Muscle of leg (tissue), 11 donors: ENCODE measurements around the gene ATAD3C. TPM values are rescaled to one million over a fixed set of nuclear protein-coding genes. Genes with fewer than 3 reads are reported as not detected.

Experiments
- DNase-seq: peaks from one replicate; pipeline ENCODE4 v3.0.0; 2013
- H3K27ac ChIP-seq: one replicate; pipeline ENCODE4 v1.5.1; 2013; ENCODE audit warnings: mild to moderate bottlenecking, low read length, control low read depth
- H3K27me3 ChIP-seq: one replicate; pipeline ENCODE4 v1.6.1; 2013; ENCODE audit warnings: low read length; ENCODE audit not compliant: control insufficient read depth, insufficient read depth
- H3K36me3 ChIP-seq: one replicate; pipeline ENCODE4 v1.6.1; 2013; ENCODE audit warnings: low read length; ENCODE audit not compliant: control insufficient read depth, insufficient read depth
- H3K4me1 ChIP-seq: one replicate; pipeline ENCODE4 v1.6.1; 2013; ENCODE audit warnings: low read length; ENCODE audit not compliant: control insufficient read depth, insufficient read depth
- H3K4me3 ChIP-seq: one replicate; pipeline ENCODE4 v1.5.1; 2013; ENCODE audit warnings: low read length, control low read depth
- H3K9me3 ChIP-seq: replicated peaks from 2 replicates; pipeline ENCODE4 v1.6.1; 2013; ENCODE audit warnings: low read depth, low read length; ENCODE audit not compliant: control insufficient read depth
- WGBS: methylation state at CpG from one replicate; pipeline ENCODE4 v1.1.5; 2013; ENCODE audit warnings: missing lambda C conversion rate; ENCODE audit not compliant: insufficient coverage; 5-methylcytosine and 5-hydroxymethylcytosine counted together
- polyA plus RNA-seq, 8 donors: library from polyadenylated mRNA; unstranded; fragments of 120-200 nt; gene quantifications; one replicate each; pipeline versions ENCODE4 v1.2.1 to v1.2.3, GENCODE V29; 2013; ENCODE audit warnings: inconsistent platforms in 1 of 8, low replicate concordance in 1 of 8; ENCODE audit not compliant: insufficient read length in 8 of 8, insufficient read depth in 1 of 8
- total RNA-seq: library from RNA; stranded (reverse); fragments of 120-200 nt; gene quantifications from one replicate; pipeline ENCODE4 v1.2.4, GENCODE V29; 2013

The ATAD3C gene
- total and polyA plus RNA-seq, 9 donors, result 0.22 to 1.2 (median 0.35) TPM

DNA sequence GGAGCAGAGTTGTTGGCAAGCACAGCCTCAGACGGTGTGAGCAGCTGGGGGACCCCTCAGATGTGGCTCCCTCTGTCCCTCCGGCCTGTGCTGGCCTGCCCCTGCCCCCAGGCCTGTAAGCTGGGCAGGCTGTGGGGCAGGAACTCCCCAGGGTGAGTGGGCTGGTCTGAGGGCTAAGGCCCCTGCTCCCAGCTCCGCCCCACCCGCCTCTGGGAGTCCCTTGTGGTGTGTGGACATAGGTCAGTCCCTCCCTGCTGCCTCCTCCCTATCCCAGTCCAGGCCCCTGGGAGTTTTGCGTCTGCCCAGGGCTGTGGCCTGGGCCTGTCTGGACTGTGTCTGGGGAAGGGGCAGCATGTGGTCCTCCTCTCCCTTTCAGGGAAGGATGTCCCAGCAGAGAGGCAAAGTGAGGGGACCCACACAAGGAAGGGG is 17.6 kb upstream of the ATAD3C start:
- Histone ChIP-seq H3K4me1 (peaks cover 81% of the 10 kb centered on the region), H3K36me3 (no peaks in the 10 kb centered on the region), H3K4me3 (no peak overlapping the region), H3K9me3 (no peaks in the 10 kb centered on the region), H3K27ac (peak overlapping the region; percentile 98), H3K27me3 (peaks cover 2% of the 10 kb centered on the region)
- WGBS, result 30% methylated on average over 2 of the region's 5 CpGs
- DNase-seq, result peak; percentile 57

DNA sequence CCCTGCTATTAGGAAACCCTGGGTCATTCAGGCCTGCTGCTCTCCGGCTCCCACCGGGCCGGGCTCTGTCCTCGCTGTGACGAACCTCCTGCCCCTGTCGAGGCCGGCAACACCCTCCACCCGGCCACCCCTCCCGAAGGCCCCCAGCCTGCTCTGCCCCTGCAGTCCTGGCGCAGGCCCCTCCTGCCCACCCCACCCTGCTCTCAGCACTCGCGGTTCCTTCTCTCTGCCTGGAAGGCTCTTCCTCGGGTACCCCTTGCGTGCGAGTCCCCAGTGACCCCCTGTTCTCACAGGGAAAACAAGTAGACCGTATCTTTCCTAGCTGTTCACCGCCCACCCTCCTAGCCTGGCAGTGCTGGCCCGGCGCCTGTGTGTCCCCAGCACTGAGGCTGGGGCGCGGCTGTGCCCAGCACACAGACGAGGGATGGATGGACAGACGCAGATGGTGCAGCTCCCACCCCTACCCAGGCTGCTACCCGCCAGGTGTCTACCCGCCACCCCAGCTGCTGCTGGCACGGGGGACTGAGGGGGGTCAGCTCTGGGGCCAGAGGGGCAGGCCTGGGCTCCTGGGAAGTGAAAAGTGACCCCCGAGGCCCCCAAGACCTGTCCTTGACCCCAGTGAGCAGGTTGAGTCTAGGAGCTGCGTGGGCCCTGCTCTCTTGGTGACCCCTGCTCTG is 17.1 kb upstream of the ATAD3C start:
- no peaks in the 10 kb centered on the region for H3K9me3 ChIP-seq
- H3K4me1 ChIP-seq, result peaks cover 86% of the 10 kb centered on the region
- DNase-seq, result peak; percentile 86
- H3K27ac ChIP-seq, result peak overlapping the region; percentile 98
- H3K36me3 ChIP-seq, result peaks cover 5% of the 10 kb centered on the region
- H3K4me3 ChIP-seq, result peak overlapping the region; percentile 10
- WGBS, result 47% methylated on average over 20 of the region's 28 CpGs
- H3K27me3 ChIP-seq, result peaks cover 2% of the 10 kb centered on the region

DNA sequence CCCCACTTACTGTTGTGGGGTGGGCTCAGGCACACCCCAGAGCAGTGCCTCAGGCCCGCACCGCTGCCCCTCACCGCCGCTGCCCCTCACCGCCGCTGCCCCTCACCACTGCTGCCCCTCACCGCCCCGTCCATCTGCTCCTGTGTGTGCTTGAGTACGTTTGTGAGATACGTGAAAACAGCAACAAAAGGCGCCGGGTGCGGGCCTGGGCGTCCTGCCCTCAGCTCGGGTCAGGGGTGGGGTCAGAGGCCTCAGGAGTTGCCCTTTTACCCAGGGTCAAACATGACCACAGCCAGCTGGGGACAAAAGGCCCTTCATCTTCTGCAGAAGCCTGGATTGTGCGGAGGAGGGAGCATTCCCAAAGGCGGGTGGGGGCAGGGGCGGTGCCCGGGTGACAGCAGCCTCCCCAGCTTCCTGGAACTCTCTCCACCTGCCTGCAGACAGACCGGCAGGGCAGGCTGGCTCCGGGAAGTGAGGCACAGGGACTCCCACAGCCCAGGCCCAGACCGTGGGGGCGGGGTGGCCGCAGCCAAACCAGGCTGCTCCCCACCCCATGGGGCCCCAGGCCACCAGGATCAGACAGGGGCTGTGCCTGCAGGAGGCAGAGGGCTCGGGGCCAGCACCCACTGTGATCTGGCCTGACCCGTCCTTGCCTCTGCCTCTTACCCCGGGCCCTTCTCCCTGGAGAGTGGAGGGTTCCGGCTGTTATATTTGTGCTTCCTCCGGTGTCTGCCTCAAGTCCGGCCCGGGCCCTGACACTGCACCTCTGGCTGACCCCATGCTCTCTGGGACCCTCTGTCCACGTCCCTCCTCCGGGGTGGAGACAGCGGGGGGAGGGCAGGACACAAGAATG is 16.3 kb upstream of the ATAD3C start:
- H3K27ac ChIP-seq, result peak overlapping the region; percentile 98
- peaks cover 2% of the 10 kb centered on the region for H3K27me3 ChIP-seq
- DNase-seq, result peak; percentile 76
- H3K9me3 ChIP-seq, result no peaks in the 10 kb centered on the region
- H3K4me1 ChIP-seq, result peaks cover 92% of the 10 kb centered on the region
- H3K4me3 ChIP-seq, result peak overlapping the region; percentile 13
- H3K36me3 ChIP-seq, result peaks cover 12% of the 10 kb centered on the region
- 42% methylated on average over 28 of the region's 34 CpGs for WGBS

DNA sequence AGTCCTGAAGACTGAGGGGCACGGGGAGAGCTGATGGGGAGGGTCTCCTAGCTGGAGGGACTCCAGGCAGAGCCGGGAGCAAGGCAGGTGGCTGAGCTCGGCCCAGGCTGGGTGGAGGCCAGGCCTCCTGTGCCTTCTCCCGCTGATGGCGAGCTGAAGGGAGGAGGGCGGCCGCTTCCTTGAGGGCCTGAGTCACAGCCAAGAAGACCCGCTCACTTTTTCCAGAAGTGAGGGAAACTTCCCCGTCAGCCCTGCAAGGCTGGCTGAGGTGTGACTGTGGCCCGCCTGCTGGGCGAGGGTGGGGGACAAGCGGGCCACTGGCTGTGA is 15.7 kb upstream of the ATAD3C start:
- peaks cover 95% of the 10 kb centered on the region for H3K4me1 ChIP-seq
- peaks cover 2% of the 10 kb centered on the region for H3K27me3 ChIP-seq
- peak overlapping the region; percentile 98 for H3K27ac ChIP-seq
- no peaks in the 10 kb centered on the region for H3K9me3 ChIP-seq
- H3K36me3 ChIP-seq, result peaks cover 13% of the 10 kb centered on the region
- WGBS, result 6% methylated on average over 7 of the region's 12 CpGs
- H3K4me3 ChIP-seq, result peak overlapping the region; percentile 13
- DNase-seq, result peak; percentile 92

DNA sequence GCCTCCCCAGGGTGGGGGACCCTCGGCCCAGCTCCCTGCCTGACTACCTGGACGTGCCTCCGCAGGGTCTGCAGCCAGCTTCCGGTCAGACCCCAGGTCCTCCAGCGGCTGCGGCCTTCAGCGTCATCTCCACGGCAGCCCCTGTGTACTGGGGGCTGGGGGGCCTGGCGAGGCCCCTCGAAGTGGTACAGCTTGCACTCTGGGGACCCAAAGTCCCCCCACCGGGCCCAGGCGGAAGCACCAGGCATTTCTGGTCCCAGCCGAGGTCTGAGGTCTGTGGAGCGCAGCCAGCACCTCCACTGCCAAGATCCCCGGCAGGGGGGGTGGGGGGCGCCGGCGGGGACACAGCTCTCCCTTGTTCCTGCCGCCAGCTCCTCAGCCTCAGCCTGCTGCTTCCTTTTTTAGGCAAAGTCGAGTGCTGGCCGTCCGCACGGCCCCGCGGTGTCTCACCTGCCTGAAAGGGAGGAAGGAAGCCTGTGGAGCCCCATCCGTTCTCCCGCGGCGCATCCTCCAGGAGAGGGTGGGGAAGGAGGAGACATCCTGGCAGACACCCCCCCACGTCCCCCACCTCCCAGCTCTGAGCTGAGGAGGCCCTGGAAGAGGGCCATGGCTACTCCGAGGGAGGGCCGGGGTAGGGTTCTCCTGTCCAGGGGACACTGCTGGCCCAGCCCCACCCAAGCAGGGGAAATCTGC is 15.2 kb upstream of the ATAD3C start:
- H3K27me3 ChIP-seq, result peaks cover 2% of the 10 kb centered on the region

DNA sequence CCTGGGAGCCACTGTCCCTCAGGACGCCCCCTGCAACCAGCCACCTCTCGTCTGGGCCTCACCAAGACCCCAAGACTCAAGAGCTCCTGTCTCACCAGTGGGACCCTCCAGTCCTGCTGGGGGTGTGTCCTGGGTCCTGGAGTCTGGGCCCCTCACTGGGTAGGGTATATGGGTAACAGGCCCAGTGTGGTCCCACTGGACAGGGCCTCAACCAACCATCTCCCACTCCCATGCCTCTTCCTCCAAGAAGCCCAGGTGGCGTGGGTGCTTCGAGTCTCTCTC is 14.7 kb upstream of the ATAD3C start:
- Histone ChIP-seq H3K4me1 (peaks cover 89% of the 10 kb centered on the region), H3K9me3 (no peaks in the 10 kb centered on the region), H3K4me3 (peak overlapping the region; percentile 36), H3K27me3 (peaks cover 2% of the 10 kb centered on the region), H3K36me3 (peaks cover 16% of the 10 kb centered on the region), H3K27ac (peak overlapping the region; percentile 98)
- 66% methylated on average over 3 of the region's 4 CpGs for WGBS
- DNase-seq, result no peak

More for the DNA sequence above, 15.2 kb upstream of the ATAD3C start:
- peak overlapping the region; percentile 98 for H3K27ac ChIP-seq
- peak; percentile 78 for DNase-seq
- H3K4me1 ChIP-seq, result peaks cover 94% of the 10 kb centered on the region
- peaks cover 16% of the 10 kb centered on the region for H3K36me3 ChIP-seq
- H3K9me3 ChIP-seq, result no peaks in the 10 kb centered on the region
- peak overlapping the region; percentile 36 for H3K4me3 ChIP-seq
- WGBS, result 4% methylated on average over 22 of the region's 32 CpGs

DNA sequence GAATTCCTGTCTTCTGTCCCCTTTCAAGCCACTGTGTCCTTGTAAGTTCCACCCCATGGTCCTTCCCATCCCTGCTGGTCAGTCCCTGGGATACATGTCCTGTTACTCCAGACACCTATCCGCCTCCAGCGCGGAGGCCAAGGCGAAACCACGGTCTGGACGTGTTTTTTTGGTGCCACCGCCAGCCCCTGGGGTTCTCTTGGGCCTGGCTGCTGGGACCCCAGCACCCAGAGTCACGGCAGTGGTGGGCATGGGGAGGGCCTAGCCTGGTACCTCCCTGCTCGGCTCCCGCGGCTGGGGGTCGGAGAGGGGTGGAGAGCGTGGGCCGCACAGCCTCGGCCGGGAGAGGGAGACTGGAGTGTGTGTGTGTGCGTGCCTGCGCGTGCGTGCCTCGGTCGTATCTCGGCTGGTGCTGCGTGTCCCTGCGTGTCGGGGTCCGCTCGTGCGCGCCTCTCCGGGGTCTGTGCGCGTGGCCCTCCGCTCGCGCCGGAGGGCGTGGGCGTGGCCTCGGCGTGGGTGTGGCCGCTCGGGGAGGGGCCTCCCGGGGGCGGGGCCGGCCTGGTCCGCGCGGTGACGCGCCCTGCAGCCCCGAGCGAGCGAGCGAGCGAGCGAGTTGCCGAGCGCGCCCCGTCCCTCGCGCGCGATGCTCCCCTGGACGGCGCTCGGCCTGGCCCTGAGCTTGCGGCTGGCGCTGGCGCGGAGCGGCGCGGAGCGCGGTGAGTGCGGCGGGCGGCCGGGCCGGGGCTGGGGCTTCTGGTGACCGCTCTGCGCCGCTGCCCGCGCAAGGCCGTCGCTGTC is 14.2 kb upstream of the ATAD3C start, which contains the start of gene VWA1:
VWA1 (plus strand) TSS at position 585 of the 798 bp plus-strand sequence; CDS start at position 644, 59 bp downstream.
- peaks cover 87% of the 10 kb centered on the region for H3K4me1 ChIP-seq
- peak within 1 kb of the TSS; percentile 98 for H3K27ac ChIP-seq
- H3K27me3 ChIP-seq, result peaks cover 2% of the 10 kb centered on the region
- peaks cover 21% of the 10 kb centered on the region for H3K36me3 ChIP-seq
- no peaks in the 10 kb centered on the region for H3K9me3 ChIP-seq
- DNase-seq, result peak; percentile 88
- H3K4me3 ChIP-seq, result peak within 1 kb of the TSS; percentile 61
- WGBS, result 7% methylated on average over 87 of the region's 89 CpGs

DNA sequence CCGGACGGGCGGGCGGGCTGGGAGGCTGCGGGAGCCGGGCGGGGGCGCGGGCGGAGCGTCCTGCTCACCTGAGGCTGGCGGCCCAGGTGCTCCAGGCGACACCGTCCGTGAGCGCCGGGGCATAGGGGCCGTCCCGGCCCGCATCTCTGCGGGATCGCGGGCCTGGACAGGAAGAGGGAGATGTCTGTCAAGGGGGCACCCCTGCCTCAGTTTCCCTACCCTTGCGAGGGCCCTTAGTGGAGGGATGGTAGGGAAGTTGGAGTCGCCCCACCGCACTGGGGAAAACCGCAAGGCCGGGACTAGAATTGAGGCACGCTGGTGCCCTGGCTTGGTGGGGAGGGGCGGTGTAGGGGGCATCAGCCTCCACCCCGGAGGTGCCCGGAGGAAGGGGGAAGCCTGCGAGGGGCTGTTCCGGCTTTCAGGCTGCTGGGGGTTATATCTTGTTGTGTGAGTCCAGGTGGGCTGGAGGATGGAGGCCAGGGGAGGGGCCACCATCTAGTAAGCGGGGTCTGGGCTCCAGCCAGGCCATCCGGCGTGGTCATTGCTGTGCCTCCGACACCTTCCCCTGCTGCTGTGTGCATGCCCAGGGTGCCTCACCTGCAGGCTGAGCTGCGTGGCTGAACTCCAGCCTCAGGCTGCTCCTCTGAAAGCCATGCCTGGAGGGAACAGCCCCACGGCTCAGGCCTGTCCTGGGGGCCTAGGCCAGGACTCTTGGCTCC is 13.4 kb upstream of the ATAD3C start:
- peaks cover 22% of the 10 kb centered on the region for H3K36me3 ChIP-seq
- WGBS, result 12% methylated on average over 33 of the region's 40 CpGs
- H3K27ac ChIP-seq, result peak overlapping the region; percentile 20
- peaks cover 87% of the 10 kb centered on the region for H3K4me1 ChIP-seq
- peaks cover 2% of the 10 kb centered on the region for H3K27me3 ChIP-seq
- H3K9me3 ChIP-seq, result no peaks in the 10 kb centered on the region
- H3K4me3 ChIP-seq, result peak overlapping the region; percentile 61
- DNase-seq, result no peak

DNA sequence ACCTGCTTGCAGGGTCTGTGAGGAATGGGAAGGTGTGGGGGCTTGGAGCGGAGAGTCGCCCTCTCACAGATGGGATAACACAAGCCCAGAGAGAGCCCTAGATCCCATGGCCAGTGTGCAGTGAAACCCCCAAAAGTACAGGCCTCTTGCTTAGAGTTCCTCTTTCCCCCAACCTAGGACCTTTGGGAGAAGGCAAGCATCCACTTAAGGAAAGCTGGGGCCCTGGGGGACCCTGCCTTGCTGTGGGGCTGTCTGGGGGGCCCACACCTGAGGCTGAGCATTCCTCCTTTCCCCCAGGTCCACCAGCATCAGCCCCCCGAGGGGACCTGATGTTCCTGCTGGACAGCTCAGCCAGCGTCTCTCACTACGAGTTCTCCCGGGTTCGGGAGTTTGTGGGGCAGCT is 12.9 kb upstream of the ATAD3C start:
- Histone ChIP-seq H3K9me3 (no peaks in the 10 kb centered on the region), H3K4me1 (peaks cover 87% of the 10 kb centered on the region), H3K36me3 (peaks cover 22% of the 10 kb centered on the region), H3K27ac (no peak overlapping the region), H3K4me3 (peak overlapping the region; percentile 61), H3K27me3 (peaks cover 2% of the 10 kb centered on the region)
- 83% methylated on average over 5 of the region's 7 CpGs for WGBS
- no peak for DNase-seq
